Activated CD8-positive, alpha-beta T cell treated with anti-CD3 and anti-CD28 coated beads for 36 hours (primary cell): Measurements from ENCODE around the gene SLC6A19. TPM values are rescaled to one million over a fixed set of nuclear protein-coding genes. Genes with fewer than 3 reads are reported as not detected.

Experiments used
- ATAC-seq: fragments of 200-7000 bp; cut with Tn5 transposase; one replicate; pipeline ENCODE4 v1.10.0; 2021; ENCODE audit warnings: mild to moderate bottlenecking, moderate library complexity
- CTCF ChIA-PET: fragments of 350-600 bp; sonication (Branson Sonifier 250); formaldehyde crosslinking; loops from one replicate; lab custom pipeline; 2021; ENCODE audit warnings: antibody characterized with exemption; lab: Charles Lee
- POLR2A ChIA-PET: fragments of 350-600 bp; sonication (Branson Sonifier 250); formaldehyde crosslinking; loops from one replicate; lab custom pipeline; 2021; ENCODE audit warnings: antibody characterized with exemption; lab: Charles Lee
- DNase-seq: peaks from one replicate; pipeline ENCODE4 v3.0.0-alpha.2; 2020
- H3K27ac Mint-ChIP-seq: one replicate; pipeline ENCODE4 v1.8.0; 2021; ENCODE audit warnings: mild to moderate bottlenecking, mixed read lengths
- H3K27me3 Mint-ChIP-seq: one replicate; pipeline ENCODE4 v1.8.0; 2021; ENCODE audit warnings: mixed read lengths
- H3K36me3 Mint-ChIP-seq: one replicate; pipeline ENCODE4 v1.8.0; 2021; ENCODE audit warnings: low read depth, mixed read lengths
- H3K4me1 Mint-ChIP-seq: one replicate; pipeline ENCODE4 v1.8.0; 2021; ENCODE audit warnings: low read depth, mixed read lengths
- H3K4me3 Mint-ChIP-seq: one replicate; pipeline ENCODE4 v1.8.0; 2021; ENCODE audit warnings: mild to moderate bottlenecking, moderate library complexity, mixed read lengths
- H3K9me3 Mint-ChIP-seq: one replicate; pipeline ENCODE4 v1.8.0; 2021; ENCODE audit warnings: mixed read lengths
- CTCF ChIP-seq: fragments of 200-600 bp; IDR thresholded peaks from one replicate; pipeline ENCODE4 v1.8.0; 2022; ENCODE audit warnings: antibody characterized with exemption, mild to moderate bottlenecking
- intact Hi-C: fragments of 100-400 bp; cut with micrococcal nuclease; formaldehyde crosslinking; loops from one replicate; pipeline ENCODE4 v1.10.0; 2022
- total RNA-seq, 2 experiments: library from RNA; stranded (reverse); gene quantifications; one replicate each; pipeline ENCODE4 v1.2.3, GENCODE V29; 2021

The SLC6A19 gene
- total RNA-seq, 2 experiments from 2014 or later: not detected

GRCh38 chr5:1268666-1269065, 67.3 kb downstream of the SLC6A19 start:
- no peak overlapping the region for H3K27ac Mint-ChIP-seq
- no peak overlapping the region for H3K4me3 Mint-ChIP-seq
- DNase-seq (peak; percentile 81), ATAC-seq (peak; percentile 98)
- CTCF ChIA-PET: no interaction called here
- POLR2A ChIA-PET: no interaction called here
- H3K9me3 Mint-ChIP-seq: no peaks in the 10 kb centered on the region
- H3K4me1 Mint-ChIP-seq: peaks cover 11% of the 10 kb centered on the region
- intact Hi-C loops: no loop called here
- H3K27me3 Mint-ChIP-seq: no peaks in the 10 kb centered on the region
- H3K36me3 Mint-ChIP-seq: peaks cover 18% of the 10 kb centered on the region
- TF ChIP-seq CTCF: no peak

GRCh38 chr5:1270426-1270825, 69.0 kb downstream of the SLC6A19 start:
- DNase-seq (no peak), ATAC-seq (no peak)
- Mint-ChIP-seq H3K27me3 (peaks cover 2% of the 10 kb centered on the region), H3K27ac (no peak overlapping the region), H3K9me3 (no peaks in the 10 kb centered on the region), H3K36me3 (peaks cover 21% of the 10 kb centered on the region), H3K4me3 (no peak overlapping the region), H3K4me1 (peaks cover 11% of the 10 kb centered on the region)
- no peak for TF ChIP-seq CTCF
- ChIA-PET POLR2A (no interaction called here), CTCF (no interaction called here)
- intact Hi-C loops: no loop called here

- CTCF ChIA-PET: no interaction called here
- Mint-ChIP-seq H3K4me1 (peaks cover 11% of the 10 kb centered on the region), H3K36me3 (peaks cover 21% of the 10 kb centered on the region), H3K27me3 (peaks cover 2% of the 10 kb centered on the region), H3K9me3 (no peaks in the 10 kb centered on the region), H3K4me3 (no peak overlapping the region), H3K27ac (no peak overlapping the region)
- intact Hi-C loops: no loop called here
- POLR2A ChIA-PET: interaction anchor here (0.6 kb wide), 2 partner anchors 11 to 36 kb away, joined by 3 read pairs; no protein-coding TSS in a partner anchor
- no peak for DNase-seq
- no peak for TF ChIP-seq CTCF
- ATAC-seq: no peak
Observed at GRCh38 chr5:1270933-1271914, 69.8 kb downstream of the SLC6A19 start.

GRCh38 chr5:1272201-1272600, 70.8 kb downstream of the SLC6A19 start:
- ATAC-seq (no peak), DNase-seq (no peak)
- peaks cover 14% of the 10 kb centered on the region for H3K36me3 Mint-ChIP-seq
- peaks cover 11% of the 10 kb centered on the region for H3K4me1 Mint-ChIP-seq
- no peak for TF ChIP-seq CTCF
- H3K9me3 Mint-ChIP-seq: no peaks in the 10 kb centered on the region
- CTCF ChIA-PET: no interaction called here
- H3K27ac Mint-ChIP-seq: no peak overlapping the region
- POLR2A ChIA-PET: no interaction called here
- H3K27me3 Mint-ChIP-seq: peaks cover 3% of the 10 kb centered on the region
- H3K4me3 Mint-ChIP-seq: no peak overlapping the region
- intact Hi-C loops: no loop called here

- no peak for TF ChIP-seq CTCF
- H3K4me3 Mint-ChIP-seq: no peak overlapping the region
- no peak for ATAC-seq
- peaks cover 4% of the 10 kb centered on the region for H3K4me1 Mint-ChIP-seq
- no peak overlapping the region for H3K27ac Mint-ChIP-seq
- H3K27me3 Mint-ChIP-seq: peaks cover 3% of the 10 kb centered on the region
- CTCF ChIA-PET: no interaction called here
- H3K9me3 Mint-ChIP-seq: no peaks in the 10 kb centered on the region
- H3K36me3 Mint-ChIP-seq: peaks cover 15% of the 10 kb centered on the region
- POLR2A ChIA-PET: no interaction called here
- intact Hi-C loops: no loop called here
- peak; percentile 22 for DNase-seq
Observed at GRCh38 chr5:1273745-1274144, 72.3 kb downstream of the SLC6A19 start.
